ENCODE results near the gene SORCS1.

- TF ChIP-seq CTCF (IDR thresholded peaks at IDR 0.05) (no peak), POLR2A (IDR thresholded peaks at IDR 0.05) (no peak)
Measured at GRCh38 chr10:106917452-106918055, 247.0 kb downstream of the SORCS1 start.
